Left lung (tissue), 10 donors: ENCODE measurements around the gene SAA1. TPM values are rescaled to one million over a fixed set of nuclear protein-coding genes. Genes with fewer than 3 reads are reported as not detected.

Source experiments
- ATAC-seq: fragments of 200-7000 bp; cut with Tn5 transposase; one replicate; pipeline ENCODE4 v1.9.1; 2020; ENCODE audit warnings: moderate library complexity
- DNase-seq, 4 donors: peaks; one replicate each; pipeline ENCODE4 v3.0.0-alpha.2; 2013 to 2020
- H3K27ac ChIP-seq, 2 donors: fragments of 200-600 bp; sonication (generic) in 1 of 2; one replicate each; pipeline versions ENCODE4 v1.5.0 to v1.8.0; 2020 to 2021
- H3K27me3 ChIP-seq, 2 donors: fragments of 200-600 bp; sonication (generic) in 1 of 2; one replicate each; pipeline versions ENCODE4 v1.5.0 to v1.8.0; 2020 to 2021
- H3K36me3 ChIP-seq, 2 donors: fragments of 200-600 bp; sonication (generic) in 1 of 2; one replicate each; pipeline versions ENCODE4 v1.5.0 to v1.8.0; 2020 to 2021
- H3K4me1 ChIP-seq, 2 donors: fragments of 200-600 bp; one replicate each; pipeline ENCODE4 v1.8.0; 2021
- H3K4me3 ChIP-seq, 2 donors: fragments of 200-600 bp; sonication (generic) in 1 of 2; one replicate each; pipeline versions ENCODE4 v1.5.0 to v1.8.0; 2020 to 2021; ENCODE audit warnings: mild to moderate bottlenecking in 1 of 2
- H3K9me3 ChIP-seq, 2 donors: fragments of 200-600 bp; sonication (generic) in 1 of 2; one replicate each; pipeline versions ENCODE4 v1.5.0 to v1.8.0; 2020 to 2021
- intact Hi-C, 2 donors: fragments of 100-400 bp; cut with DNase I; formaldehyde crosslinking; loops; one replicate each; pipeline versions ENCODE4 v1.11.2 to v1.14.2; 2022
- polyA plus RNA-seq, 6 donors: library from polyadenylated mRNA; unstranded; fragments of 120-200 nt; gene quantifications; one replicate each; pipeline ENCODE4 v1.2.1, GENCODE V29; 2013; ENCODE audit not compliant: insufficient read length in 6 of 6
- total RNA-seq, 2 donors: library from RNA; stranded (reverse); fragmentation: NEBNext Ultra II Directional; extraction: Animal tissue kit (Norgen Biotek cat#: 25700); gene quantifications; one replicate each; pipeline ENCODE4 v1.2.1, GENCODE V29; 2021
- TF ChIP-seq, protein P1 (sequence below), 2 donors: fragments of 200-600 bp; sonication (generic) in 1 of 2; IDR thresholded peaks; one replicate each; pipeline versions ENCODE4 v1.5.0 to v1.8.0; 2021; ENCODE audit warnings: antibody characterized with exemption in 2 of 2
- donor health status: DM: no; HTN: yes; CAD: no.
- donor health status: DM: no; HTN: no; CAD: no.

The SAA1 gene
- total and polyA plus RNA-seq, 8 donors = 0.58 to 194 TPM; not detected in 6

DNA sequence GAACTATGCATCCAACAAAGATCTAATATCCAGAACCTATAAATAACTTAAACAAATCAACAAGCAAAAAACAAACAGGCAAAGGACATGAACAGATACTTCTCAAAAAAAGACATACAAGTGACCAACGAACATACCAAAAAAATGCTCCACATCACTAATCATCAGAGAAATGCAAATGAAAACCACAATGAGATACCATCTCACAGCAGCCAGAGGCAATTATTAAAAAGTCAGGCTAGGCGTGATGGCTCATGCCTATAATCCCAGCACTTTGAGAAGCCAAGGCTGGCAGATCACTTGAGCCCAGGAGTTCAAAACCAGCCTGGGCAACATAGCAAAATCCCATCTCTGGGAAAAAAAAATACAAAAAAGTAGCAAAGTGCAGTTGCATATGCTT lies 40.2 kb upstream of the SAA1 start:
- ATAC-seq (no peak), DNase-seq (no peak)
- Histone ChIP-seq H3K4me1 (no peaks in the 10 kb centered on the region), H3K27me3 (no peaks in the 10 kb centered on the region), H3K9me3 (no peaks in the 10 kb centered on the region), H3K4me3 (no peak overlapping the region), H3K27ac (no peak overlapping the region), H3K36me3 (no peaks in the 10 kb centered on the region)
- intact Hi-C loops = no loop called here
- TF ChIP-seq, protein P1, sequence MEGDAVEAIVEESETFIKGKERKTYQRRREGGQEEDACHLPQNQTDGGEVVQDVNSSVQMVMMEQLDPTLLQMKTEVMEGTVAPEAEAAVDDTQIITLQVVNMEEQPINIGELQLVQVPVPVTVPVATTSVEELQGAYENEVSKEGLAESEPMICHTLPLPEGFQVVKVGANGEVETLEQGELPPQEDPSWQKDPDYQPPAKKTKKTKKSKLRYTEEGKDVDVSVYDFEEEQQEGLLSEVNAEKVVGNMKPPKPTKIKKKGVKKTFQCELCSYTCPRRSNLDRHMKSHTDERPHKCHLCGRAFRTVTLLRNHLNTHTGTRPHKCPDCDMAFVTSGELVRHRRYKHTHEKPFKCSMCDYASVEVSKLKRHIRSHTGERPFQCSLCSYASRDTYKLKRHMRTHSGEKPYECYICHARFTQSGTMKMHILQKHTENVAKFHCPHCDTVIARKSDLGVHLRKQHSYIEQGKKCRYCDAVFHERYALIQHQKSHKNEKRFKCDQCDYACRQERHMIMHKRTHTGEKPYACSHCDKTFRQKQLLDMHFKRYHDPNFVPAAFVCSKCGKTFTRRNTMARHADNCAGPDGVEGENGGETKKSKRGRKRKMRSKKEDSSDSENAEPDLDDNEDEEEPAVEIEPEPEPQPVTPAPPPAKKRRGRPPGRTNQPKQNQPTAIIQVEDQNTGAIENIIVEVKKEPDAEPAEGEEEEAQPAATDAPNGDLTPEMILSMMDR (IDR thresholded peaks at IDR 0.05) = no peak

DNA sequence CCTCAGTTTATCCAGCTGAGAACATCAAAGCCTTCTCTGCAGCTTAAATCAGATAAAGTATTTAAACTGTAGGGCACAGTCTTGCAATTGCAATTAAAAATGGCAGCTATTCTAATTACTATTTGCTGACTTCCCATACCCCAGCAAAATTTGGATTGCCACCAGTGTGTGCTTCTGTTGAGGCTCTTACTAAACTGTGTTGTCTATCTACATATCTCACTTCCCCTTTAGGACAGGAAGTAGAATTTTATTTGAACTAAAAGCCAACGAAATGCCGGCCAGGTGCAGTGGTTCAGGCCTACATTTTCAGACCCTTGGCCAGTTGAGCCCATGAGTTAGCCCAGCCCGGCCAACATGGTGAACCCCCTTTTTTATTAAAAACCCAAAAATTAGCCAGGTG lies 36.6 kb upstream of the SAA1 start:
- TF ChIP-seq, protein P1 (IDR thresholded peaks at IDR 0.05) = no peak
- no peak for ATAC-seq
- intact Hi-C loops = no loop called here

DNA sequence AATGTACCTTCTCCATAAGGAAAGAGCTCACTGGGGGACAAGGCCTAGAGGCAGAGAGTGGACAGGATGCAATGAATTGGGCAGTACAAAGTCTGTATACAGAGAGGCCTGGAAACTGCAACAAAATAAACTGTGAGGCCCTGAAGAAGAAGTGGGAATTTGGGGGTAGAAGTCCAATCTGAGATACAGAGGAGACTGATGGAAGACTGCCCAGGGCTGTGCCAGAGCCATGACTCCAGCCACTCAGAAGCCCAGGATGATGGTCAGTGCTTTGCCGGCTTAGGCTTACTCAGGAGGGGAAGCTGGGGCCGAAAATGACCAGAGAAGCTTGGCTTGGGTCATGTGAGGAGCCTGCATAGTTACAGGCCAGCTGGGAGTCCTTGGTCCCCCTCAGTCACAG lies 35.2 kb upstream of the SAA1 start:
- no peaks in the 10 kb centered on the region for H3K27me3 ChIP-seq
- intact Hi-C loops = no loop called here
- TF ChIP-seq, protein P1 (IDR thresholded peaks at IDR 0.05) = no peak
- H3K36me3 ChIP-seq = no peaks in the 10 kb centered on the region
- DNase-seq = no peak
- no peak for ATAC-seq
- no peaks in the 10 kb centered on the region for H3K9me3 ChIP-seq
- H3K27ac ChIP-seq = no peak overlapping the region
- H3K4me1 ChIP-seq = no peaks in the 10 kb centered on the region
- H3K4me3 ChIP-seq = no peak overlapping the region

More for the DNA sequence above, 36.6 kb upstream of the SAA1 start:
- Histone ChIP-seq H3K27me3 (no peaks in the 10 kb centered on the region), H3K9me3 (no peaks in the 10 kb centered on the region), H3K4me1 (no peaks in the 10 kb centered on the region), H3K27ac (no peak overlapping the region), H3K4me3 (no peak overlapping the region), H3K36me3 (no peaks in the 10 kb centered on the region)
- DNase-seq = no peak

DNA sequence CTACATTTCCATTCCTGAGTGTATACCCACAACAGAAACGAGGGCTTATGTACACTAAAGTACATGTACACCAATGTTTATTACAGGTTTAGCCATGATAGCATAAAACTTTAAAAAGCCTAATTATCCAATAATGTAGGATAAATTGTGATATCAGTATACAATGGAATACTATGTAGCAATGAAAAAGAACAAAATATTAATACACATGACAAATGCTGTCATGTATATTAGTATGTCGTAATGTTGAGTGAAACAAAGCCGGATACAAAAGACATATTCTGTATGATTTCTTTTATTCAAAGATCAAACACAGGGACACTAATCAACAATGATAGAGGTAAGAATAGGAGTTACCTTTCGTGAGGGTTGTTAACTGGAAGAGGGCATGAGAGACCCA lies 32.2 kb upstream of the SAA1 start:
- no peak for ATAC-seq

DNA sequence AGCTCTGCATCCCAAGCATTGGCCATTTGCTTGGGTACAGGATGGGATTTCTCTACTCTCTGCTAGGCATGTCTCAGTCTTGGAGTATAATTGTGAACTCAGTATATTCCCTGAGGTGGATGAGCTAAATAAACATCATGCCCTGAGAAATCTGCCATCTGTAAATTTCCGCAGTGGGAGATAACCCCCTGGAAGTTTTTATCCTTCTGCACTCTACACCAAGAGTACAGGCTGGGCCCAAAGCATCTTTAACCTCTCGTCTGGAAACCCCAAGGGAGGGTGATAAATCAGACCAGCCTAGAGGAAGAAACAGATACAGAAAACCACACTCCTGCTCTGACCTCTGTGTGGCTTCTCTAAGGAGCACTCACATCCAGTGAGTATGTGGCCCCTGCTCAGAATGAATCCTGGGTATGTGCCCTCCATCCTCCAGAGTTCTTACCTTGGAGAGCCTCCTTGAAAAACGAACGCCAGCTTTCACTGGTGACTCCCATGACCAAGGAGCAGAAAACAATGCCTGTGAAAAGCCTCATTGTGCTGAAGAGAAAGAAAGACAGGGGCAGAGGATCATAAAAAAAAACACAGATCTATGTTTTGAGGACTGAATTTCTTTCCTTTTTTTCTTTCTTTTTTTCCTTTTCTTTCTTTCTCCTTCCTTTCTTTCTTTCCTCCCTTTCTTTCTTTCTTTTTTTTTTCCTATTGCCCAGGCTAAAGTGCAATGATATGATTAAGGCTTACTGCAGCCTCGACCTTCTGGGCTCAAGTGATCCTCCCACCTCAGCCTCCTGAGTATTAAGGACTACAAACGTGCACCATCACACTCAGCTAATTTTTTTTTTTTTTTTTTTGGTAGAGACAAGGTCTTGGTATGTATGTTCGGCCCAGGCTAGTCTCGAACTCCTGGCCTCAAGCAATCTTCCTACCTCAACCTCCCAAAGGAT lies 30.4 kb upstream of the SAA1 start:
- Histone ChIP-seq H3K27me3 (peaks cover 0 to 31% of the 10 kb centered on the region in 2 donors), H3K36me3 (no peaks in the 10 kb centered on the region), H3K9me3 (no peaks in the 10 kb centered on the region), H3K4me3 (no peak overlapping the region), H3K27ac (no peak overlapping the region), H3K4me1 (no peaks in the 10 kb centered on the region)
- ATAC-seq = no peak
- intact Hi-C loops = no loop called here
- TF ChIP-seq, protein P1 (IDR thresholded peaks at IDR 0.05) = no peak
- no peak for DNase-seq

More for the DNA sequence above, 32.2 kb upstream of the SAA1 start:
- TF ChIP-seq, protein P1 (IDR thresholded peaks at IDR 0.05) = no peak
- Histone ChIP-seq H3K4me1 (no peaks in the 10 kb centered on the region), H3K36me3 (no peaks in the 10 kb centered on the region), H3K4me3 (no peak overlapping the region), H3K27ac (no peak overlapping the region), H3K9me3 (no peaks in the 10 kb centered on the region), H3K27me3 (peaks cover 0 to 24% of the 10 kb centered on the region in 2 donors)
- intact Hi-C loops = no loop called here
- no peak for DNase-seq
